Upper lobe of left lung (tissue), 4 donors: ENCODE measurements around the gene SBF2.

Experiments
- EP300 ChIP-seq, 4 donors: sonication (generic); formaldehyde crosslinking; IDR thresholded peaks; one replicate each; pipeline ENCODE4 v1.5.1; 2017; ENCODE audit warnings: antibody characterized with exemption in 4 of 4, control low read depth in 2 of 4
- POLR2A ChIP-seq, 4 donors: fragments of 450-650 bp; IDR thresholded peaks; one replicate each; pipeline ENCODE4 v1.5.1; 2016 to 2017; ENCODE audit warnings: antibody characterized with exemption in 4 of 4, mild to moderate bottlenecking in 2 of 4
- TF ChIP-seq, protein P1 (sequence below), 6 experiments: fragments of 450-650 bp in 4 of 6; fragments of 200-600 bp in 2 of 6; sonication (generic) in 2 of 6; IDR thresholded peaks; one replicate each; pipeline ENCODE4 v1.5.1; 2016 to 2019; ENCODE audit warnings: antibody characterized with exemption in 6 of 6

DNA sequence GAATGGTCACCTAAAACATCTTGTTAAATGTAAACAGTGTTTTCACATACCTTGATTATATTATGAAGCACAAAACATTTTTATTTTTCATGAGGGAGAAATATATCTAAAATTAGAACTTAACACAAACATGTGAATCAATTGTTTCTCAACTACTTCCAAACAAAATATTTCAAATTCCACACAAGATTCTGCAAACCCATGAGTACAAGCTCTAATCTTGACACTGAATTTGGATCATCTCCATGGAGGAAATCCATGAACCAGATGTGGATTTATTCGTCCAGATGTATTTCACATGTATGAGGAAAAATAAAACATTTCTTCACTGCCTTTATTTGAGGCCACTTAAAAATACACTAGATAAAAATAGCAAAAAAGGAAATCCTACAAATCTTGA is 184.2 kb downstream of the SBF2 start:
- TF ChIP-seq, protein P1, sequence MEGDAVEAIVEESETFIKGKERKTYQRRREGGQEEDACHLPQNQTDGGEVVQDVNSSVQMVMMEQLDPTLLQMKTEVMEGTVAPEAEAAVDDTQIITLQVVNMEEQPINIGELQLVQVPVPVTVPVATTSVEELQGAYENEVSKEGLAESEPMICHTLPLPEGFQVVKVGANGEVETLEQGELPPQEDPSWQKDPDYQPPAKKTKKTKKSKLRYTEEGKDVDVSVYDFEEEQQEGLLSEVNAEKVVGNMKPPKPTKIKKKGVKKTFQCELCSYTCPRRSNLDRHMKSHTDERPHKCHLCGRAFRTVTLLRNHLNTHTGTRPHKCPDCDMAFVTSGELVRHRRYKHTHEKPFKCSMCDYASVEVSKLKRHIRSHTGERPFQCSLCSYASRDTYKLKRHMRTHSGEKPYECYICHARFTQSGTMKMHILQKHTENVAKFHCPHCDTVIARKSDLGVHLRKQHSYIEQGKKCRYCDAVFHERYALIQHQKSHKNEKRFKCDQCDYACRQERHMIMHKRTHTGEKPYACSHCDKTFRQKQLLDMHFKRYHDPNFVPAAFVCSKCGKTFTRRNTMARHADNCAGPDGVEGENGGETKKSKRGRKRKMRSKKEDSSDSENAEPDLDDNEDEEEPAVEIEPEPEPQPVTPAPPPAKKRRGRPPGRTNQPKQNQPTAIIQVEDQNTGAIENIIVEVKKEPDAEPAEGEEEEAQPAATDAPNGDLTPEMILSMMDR (IDR thresholded peaks at IDR 0.05) = no peak
- TF ChIP-seq EP300 (IDR thresholded peaks at IDR 0.05) (no peak), POLR2A (IDR thresholded peaks at IDR 0.05) (no peak)
